ENCODE measurements around the gene SLC4A3.
"Not testable (repeated sequence)": the region's sequence is repeated elsewhere in the genome, so short reads cannot be mapped to it uniquely, and the experiment has no call there.

SLC4A3 gene

GRCh38 chr2:219648963-219649362, 21.5 kb downstream of the SLC4A3 start:
- DNase-seq (ENCODE audit: low read depth, low spot score) = no peak

GRCh38 chr2:219650426-219651248, 23.2 kb downstream of the SLC4A3 start:
- DNase-seq (ENCODE audit: low read depth, low spot score) = no peak

GRCh38 chr2:219651656-219652055, 24.2 kb downstream of the SLC4A3 start:
- not testable (repeated sequence) for DNase-seq (ENCODE audit: low read depth, low spot score)

DNA sequence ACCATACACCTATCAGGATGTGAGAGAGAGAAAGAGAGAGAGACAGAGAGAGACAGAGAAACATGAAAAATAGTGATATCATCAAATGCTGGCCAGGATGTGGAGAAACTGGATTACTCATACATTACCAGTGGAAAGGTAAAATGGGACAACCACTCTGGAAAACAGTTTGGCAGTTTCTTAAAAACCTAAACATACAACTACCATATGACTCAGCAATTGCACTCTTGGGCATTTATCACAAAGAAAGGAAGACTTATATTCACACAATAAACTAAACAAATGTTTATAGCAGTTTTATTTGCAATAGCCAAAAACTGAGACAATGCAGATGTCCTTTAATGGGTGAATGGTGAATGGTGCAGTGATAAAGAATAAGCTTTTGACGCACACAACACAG, 29.1 kb downstream of the SLC4A3 start:
- DNase-seq (ENCODE audit: low read depth, low spot score) = no peak

GRCh38 chr2:219658196-219658846, 30.9 kb downstream of the SLC4A3 start:
- DNase-seq (ENCODE audit: low read depth, low spot score) = no peak

GRCh38 chr2:219658874-219659273, 31.4 kb downstream of the SLC4A3 start:
- no peak for DNase-seq (ENCODE audit: low read depth, low spot score)

GRCh38 chr2:219661197-219661954, 33.9 kb downstream of the SLC4A3 start:
- no peak for DNase-seq (ENCODE audit: low read depth, low spot score)

GRCh38 chr2:219661955-219662395, 34.5 kb downstream of the SLC4A3 start:
- no peak for DNase-seq (ENCODE audit: low read depth, low spot score)

- no peak for DNase-seq (ENCODE audit: low read depth, low spot score)
Measured at GRCh38 chr2:219662566-219662965, 35.1 kb downstream of the SLC4A3 start.

- no peak for DNase-seq (ENCODE audit: low read depth, low spot score)
Measured at GRCh38 chr2:219663116-219663762, 35.8 kb downstream of the SLC4A3 start.

DNA sequence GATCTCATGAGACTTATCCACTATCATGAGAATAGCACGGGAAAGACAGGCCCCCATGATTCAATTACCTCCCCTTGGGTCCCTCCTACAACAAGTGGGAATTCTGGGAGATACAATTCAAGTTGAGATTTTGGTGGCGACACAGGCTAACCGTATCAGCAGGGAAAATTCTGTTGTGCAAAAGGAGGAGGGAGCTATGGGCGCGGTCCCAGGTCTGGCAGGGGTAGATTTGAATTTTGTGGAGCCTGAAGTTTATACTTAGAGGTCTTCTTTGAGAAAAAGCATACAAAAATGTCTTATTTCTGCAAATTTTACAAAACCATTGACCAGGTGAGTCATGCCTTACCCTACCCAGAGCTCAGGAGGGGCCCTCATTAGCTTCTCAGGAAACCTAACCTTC, 36.6 kb downstream of the SLC4A3 start:
- DNase-seq (ENCODE audit: low read depth, low spot score) = no peak

DNA sequence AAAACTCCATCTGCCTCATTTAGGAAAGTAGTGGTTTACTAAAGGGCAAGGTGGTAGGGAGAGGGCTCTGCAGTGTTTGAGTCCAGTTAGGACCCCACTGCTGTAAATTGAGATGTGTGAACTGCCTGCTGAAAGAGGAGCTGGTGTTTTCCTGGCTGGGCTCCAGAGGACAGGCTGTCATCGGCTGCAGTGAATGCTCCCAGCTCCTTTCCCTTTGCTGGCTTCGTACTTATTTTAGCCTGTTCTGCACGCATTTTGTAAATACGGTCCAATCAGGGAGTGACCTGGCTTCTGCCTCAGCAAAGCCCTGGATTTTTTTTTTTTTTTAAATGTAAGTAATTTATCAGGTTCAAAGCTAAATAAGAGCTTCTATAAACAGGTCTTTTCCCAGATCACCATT, 37.5 kb downstream of the SLC4A3 start:
- no peak for DNase-seq (ENCODE audit: low read depth, low spot score)

GRCh38 chr2:219665926-219666325, 38.5 kb downstream of the SLC4A3 start:
- no peak for DNase-seq (ENCODE audit: low read depth, low spot score)

DNA sequence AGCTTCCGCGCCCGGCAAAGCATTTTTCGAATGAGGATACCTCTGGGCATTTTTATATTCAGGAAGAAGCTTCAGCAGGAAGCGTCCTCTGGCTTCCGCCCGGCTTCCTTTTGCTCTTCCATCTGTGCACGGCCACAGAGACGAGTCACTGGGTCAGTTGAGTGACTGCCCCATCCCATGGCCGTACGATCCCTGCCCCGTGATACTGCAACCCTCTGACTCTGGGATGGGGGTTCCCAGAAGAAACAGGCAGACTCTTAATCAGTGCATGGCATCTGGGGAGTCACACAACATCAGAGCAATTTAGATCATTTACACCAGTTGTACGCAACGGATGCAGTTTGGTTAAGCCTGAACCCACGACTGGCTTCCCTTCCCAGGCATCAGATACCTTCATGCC, 40.9 kb downstream of the SLC4A3 start:
- no peak for DNase-seq (ENCODE audit: low read depth, low spot score)

DNA sequence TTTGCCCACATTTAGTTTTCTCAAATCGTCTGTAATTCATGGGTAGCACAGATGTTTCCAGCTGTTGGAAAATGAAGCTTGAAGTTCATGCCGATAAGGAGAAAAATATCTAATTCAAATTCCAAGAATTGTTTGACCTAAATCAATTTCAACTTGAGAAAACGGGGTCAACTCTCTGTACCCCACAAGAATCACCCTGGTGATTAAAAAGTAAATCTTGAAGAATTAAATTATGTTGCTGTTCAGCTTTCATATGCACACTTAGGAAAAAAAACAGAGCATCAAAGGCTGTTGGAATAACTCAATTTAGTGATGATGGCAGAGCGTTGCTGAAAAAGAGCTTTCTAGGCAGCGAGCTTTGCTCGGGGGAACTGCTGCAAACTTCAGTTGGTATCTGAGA, 43.0 kb downstream of the SLC4A3 start:
- no peak for DNase-seq (ENCODE audit: low read depth, low spot score)

DNA sequence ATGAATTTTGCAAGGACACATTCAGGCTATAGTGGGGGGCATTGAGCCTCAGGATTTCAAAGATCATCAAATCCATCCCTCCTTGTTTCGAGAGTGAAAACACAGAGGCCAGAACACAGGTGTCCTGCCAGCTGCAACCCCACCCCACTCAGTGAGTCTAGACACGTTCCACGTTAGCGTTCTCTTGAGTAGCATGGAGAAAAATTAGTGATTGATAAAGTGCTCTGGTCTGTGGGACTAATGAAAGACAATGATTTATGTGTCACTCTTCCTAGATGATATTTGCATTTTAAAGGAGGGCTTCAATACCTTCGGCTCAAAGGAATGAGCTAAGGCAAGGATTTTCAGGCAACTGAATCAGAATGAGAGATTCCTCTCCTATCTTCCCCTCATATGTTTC, 43.8 kb downstream of the SLC4A3 start:
- DNase-seq (ENCODE audit: low read depth, low spot score) = no peak

- no peak for DNase-seq (ENCODE audit: low read depth, low spot score)
Measured at GRCh38 chr2:219672406-219672805, 45.0 kb downstream of the SLC4A3 start.

GRCh38 chr2:219675221-219675620, 47.8 kb downstream of the SLC4A3 start:
- DNase-seq (ENCODE audit: low read depth, low spot score) = no peak

- DNase-seq (ENCODE audit: low read depth, low spot score) = no peak
Measured at GRCh38 chr2:219676586-219676985, 49.2 kb downstream of the SLC4A3 start.

DNA sequence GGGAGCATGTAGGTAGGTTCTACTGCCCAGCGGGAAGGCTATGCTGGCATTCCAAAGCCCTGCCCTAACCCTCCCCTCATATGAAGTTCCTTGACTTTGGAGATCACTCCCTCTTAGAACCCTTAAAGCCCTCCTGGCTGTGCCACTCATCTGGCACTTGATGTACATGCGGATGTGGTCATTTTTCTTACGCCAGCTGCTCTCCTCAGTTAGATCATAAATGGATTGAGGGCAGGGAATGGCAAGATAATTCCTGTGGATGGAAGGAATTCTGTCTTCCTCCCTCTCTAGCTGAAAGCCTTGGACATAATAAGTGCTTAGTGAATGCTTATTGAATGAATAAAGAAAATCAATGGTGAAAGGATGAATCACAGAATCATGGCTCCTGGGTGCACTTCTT, 51.6 kb downstream of the SLC4A3 start:
- no peak for DNase-seq (ENCODE audit: low read depth, low spot score)

DNA sequence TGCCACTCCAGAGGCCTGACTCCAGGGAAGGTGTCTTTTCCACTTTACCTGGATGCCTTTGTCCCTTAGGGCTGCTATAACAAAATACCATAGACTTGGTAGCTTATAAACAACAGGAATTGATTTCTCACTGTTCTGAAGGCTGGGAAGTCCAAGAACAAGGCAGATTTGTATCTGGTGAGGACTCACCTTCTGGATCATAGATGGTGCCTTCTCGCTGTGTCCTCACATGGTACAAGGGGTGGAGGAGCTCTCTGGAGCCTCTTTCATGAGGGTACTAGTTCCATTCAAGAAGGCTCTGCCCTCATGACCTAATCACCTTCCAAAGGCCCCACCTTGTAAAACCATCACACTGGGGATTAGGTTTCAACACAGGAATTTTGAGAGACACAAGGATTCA, 52.1 kb downstream of the SLC4A3 start:
- DNase-seq (ENCODE audit: low read depth, low spot score) = no peak
